NOMO-1 treated with DMSO at 0.1 percent for 48 hours (cell line): ENCODE results near the gene KRT84.

Experiments
- DNase-seq: peaks from one replicate; lab custom pipeline; 2025; ENCODE audit not compliant: unreplicated experiment; lab: John Stamatoyannopoulos, UW

The KRT84 gene, protein sequence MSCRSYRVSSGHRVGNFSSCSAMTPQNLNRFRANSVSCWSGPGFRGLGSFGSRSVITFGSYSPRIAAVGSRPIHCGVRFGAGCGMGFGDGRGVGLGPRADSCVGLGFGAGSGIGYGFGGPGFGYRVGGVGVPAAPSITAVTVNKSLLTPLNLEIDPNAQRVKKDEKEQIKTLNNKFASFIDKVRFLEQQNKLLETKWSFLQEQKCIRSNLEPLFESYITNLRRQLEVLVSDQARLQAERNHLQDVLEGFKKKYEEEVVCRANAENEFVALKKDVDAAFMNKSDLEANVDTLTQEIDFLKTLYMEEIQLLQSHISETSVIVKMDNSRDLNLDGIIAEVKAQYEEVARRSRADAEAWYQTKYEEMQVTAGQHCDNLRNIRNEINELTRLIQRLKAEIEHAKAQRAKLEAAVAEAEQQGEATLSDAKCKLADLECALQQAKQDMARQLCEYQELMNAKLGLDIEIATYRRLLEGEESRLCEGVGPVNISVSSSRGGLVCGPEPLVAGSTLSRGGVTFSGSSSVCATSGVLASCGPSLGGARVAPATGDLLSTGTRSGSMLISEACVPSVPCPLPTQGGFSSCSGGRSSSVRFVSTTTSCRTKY

GRCh38 chr12:52385226-52385702 is at the start of gene KRT84:
TSS of gene KRT84 (minus strand) at chr12:52385652. CDS start at chr12:52385585, 67 bp downstream.
- no peak for DNase-seq

DNA sequence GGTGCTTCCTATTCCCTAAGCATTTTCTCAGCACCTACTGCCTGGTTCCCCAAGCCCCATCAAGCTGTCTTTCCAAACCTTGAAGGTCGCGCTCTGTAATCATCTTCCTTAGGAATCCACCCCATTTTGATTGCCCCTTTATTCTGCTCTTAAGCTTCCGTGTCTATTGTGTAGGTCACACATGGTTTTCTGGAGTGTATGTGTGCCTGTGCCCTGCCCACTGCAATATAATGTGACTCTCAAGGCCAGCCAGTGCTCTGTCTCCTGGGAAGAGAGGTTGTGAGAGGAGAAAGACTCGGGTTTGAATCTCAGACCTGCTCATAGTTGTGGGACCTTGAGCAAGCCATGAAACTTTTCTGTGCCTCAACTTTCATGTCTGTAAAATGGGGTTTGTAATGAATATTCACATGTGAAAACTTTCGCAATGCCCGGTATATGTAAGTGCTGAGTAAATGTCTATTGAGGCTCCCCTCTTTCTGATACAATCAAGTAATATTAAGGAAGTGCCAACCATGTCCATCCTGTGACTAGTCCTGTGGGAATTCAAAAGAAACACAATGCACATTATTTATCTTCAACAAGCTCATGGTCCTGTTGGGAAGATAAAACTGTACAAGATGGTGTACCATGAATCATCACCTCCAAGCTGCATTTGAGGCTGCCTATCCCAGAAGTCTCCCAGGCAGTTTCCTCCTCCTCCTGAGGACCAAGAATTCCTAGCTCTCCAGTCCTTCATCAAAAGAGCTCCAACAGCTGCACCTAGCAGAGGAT is 49.5 kb upstream of the KRT84 start:
- no peak for DNase-seq

DNA sequence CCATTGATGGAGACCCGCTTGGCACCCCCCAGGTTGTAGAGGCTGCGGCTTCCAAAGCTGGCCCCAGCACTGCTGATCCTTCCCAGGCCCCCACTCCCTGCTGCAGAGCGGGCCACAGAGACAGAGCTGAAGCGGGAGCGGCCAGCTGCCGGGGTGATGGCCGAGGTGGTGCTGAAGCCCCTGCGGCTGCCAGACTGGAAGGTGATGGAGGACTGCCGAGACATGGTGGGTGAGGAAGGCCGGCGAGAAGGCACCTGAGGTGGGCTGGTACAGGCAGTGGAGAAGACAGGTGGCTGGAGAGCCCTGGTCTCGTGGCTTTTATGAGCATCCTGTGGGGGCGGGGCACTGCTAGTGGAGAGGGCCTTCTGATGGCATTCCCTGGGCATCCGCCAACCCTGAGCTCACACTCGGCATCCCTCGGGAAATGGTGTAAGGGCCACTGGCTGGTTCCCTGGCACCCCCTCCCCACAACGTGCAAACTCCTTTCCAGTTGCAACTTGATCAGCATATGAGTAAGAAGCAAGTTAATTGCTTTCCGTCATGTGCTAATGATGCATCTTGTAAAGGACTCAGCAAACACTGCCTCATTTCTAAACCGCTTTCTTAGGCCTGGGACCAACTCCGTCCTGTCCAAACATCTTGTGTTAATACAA is 48.8 kb upstream of the KRT84 start, which contains the start of gene KRT75:
TSS of gene KRT75 (minus strand) at position 291 of the 653 bp plus-strand sequence. CDS start at position 224, 67 bp downstream.
- DNase-seq = no peak

GRCh38 chr12:52433501-52434080 is 48.1 kb upstream of the KRT84 start:
- DNase-seq = no peak

GRCh38 chr12:52432559-52433207 is 47.2 kb upstream of the KRT84 start:
- DNase-seq = no peak

DNA sequence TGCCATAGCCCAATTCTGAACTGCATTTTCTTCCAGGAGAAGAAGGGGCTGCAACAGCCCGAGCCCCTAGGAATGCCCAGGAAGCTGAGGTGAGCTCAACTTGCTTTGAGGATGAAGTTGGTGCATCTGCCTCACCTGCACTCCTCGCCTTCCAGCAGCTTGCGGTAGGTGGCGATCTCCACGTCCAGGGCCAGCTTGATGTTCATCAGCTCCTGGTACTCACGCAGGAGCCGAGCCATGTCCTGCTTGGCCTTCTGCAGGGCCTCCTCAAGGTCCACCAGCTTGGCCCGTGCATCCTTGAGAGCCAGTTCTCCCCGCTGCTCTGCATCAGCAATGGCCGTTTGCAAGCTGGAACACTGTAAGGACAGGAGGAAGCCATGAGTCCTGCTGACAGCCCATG is 42.7 kb upstream of the KRT84 start:
- DNase-seq = no peak

GRCh38 chr12:52427083-52427482 is 41.6 kb upstream of the KRT84 start:
- DNase-seq = no peak

- DNase-seq = no peak
These were observed 40.6 kb upstream of the KRT84 start for GRCh38 chr12:52426034-52426433.

DNA sequence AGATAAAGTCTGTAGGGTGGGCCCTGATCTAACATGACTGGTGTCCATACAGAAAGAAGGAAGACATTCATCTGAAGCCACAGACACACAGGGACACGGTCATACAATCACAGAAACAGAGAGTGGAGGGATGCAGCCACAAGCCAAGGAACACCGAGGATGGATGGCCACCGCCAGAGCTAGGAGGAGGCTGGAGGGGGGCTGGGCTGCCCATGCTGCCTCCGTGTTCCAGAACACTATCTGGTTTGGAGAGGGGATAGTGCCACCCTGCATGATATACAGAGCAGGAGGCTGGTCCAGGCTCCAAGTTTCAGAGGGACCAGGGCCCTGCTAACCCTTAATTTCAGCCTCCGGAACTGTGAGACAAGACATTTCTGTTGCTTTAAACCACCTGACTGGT is 40.0 kb upstream of the KRT84 start:
- DNase-seq = no peak

- no peak for DNase-seq
These were observed 38.4 kb upstream of the KRT84 start for GRCh38 chr12:52423661-52424500.

DNA sequence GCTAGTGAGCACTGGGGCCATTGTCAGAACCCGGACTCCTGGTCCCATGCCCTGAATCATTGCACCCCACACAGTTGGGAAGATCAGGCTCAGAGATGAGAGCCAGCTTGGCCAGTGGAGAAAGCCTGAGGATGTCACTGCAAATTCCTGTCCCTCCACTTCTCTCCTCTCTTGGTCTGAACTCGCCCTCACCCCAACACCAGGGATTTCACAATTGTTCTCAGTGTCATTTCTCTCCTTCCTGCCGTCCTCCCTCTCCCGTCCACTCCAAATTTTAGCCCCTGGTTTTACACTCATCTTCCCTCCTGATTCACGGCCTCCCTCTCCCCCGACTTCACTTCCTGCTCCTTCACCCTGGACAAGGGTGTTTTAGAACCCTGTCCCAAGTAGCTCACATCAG is 37.6 kb upstream of the KRT84 start:
- no peak for DNase-seq

DNA sequence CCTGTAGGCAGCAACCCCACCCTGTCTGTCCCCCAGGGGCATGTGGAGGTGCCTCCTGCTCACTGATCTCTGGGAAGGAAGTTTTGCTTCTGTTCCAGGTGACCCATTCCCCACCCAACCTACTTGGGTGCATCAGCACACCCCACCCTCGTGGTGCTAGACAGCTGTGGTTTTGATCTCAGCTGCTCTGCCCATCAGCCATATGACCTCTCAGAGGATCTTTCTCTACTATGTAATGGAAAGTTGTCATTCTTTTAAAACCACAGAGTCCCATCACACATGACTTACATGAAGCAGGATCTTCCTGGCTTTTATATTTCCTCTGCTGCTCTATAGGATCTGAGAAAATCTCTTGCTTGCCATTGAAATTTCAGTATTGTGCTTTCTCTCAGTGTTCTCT is 34.2 kb upstream of the KRT84 start:
- DNase-seq = no peak

- DNase-seq = no peak
These were observed 33.2 kb upstream of the KRT84 start for GRCh38 chr12:52418576-52419110.

- DNase-seq = no peak
These were observed 32.3 kb upstream of the KRT84 start for GRCh38 chr12:52417740-52418139.

DNA sequence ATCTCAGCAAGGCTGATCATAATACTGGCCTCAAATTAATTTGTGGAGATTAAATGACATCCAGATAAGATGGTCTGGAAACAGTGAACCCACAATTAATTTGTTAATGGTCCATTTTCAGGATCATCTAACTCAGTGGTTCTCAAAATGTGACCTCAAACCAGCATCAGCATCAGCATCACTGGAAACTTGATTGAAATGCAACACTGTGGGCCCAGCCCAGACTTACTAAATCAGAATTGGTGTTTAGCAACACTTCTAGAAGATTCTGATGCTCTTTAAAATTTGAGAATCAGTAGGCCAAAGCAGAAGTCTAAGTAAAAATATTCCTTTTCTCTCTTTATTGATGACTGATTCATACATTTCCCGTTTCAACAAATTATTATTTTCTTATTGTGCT is 31.3 kb upstream of the KRT84 start:
- DNase-seq = no peak

GRCh38 chr12:52415870-52416750 is 30.7 kb upstream of the KRT84 start:
- DNase-seq = no peak

DNA sequence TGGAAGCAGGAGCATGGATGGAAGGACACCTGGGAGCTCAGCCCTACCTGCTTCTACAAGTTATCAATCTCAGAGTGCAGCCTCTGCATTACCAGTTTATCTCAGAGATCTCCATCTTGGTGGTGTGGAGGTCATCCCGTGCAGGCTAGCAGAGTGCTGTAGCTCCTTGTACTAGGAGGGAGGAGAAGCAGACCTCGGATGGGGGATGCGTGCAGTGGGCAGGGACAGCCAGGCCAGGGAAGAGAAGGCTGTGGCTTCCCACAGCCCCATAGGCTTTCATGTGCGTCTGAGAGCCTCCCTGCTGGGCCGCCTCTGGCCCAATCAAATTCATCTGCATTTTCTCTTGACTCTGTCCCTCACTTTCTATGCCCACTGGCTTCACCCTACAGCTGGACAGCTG is 29.5 kb upstream of the KRT84 start:
- no peak for DNase-seq

- DNase-seq = no peak
These were observed 28.4 kb upstream of the KRT84 start for GRCh38 chr12:52413782-52414345.
